Measurements from ENCODE around the gene CARNS1.

Gene CARNS1

DNA sequence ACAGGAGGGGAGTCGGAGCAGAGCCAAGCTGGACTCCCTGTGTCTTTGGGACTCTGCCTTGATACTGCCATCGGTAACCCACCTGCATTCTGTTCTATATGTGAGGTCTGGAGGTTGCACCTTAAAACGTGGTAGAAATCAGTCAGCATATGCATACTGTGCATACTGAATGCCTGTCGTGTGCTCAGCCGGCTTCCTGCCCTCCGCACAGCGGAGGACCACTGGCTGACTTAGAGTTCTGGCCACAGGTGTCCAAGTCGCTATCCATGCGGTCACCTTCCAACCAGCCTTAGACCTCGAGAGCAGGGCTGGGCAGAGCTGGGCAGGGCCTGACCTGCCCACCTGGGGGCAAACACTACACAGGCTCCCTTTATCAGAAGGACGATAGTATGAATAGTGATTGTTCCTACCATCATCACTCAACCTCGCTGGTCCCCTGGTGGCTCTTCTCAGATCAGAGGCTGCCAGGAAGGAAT is 7.8 kb upstream of the CARNS1 start:
- Histone ChIP-seq H3K4me1 (peaks cover 5% of the 10 kb centered on the region; the same call in 1 of the 2 replicates), H3K9me3 (no peaks in the 10 kb centered on the region), H3K27me3 (no peaks in the 10 kb centered on the region), H3K36me3 (no peaks in the 10 kb centered on the region), H3K4me3 (ENCODE audit: low read depth, low read length) (no peak overlapping the region)
- no peak for DNase-seq
- TF ChIP-seq CTCF (IDR thresholded peaks at IDR 0.05; ENCODE audit: low read depth, low read length): no peak

DNA sequence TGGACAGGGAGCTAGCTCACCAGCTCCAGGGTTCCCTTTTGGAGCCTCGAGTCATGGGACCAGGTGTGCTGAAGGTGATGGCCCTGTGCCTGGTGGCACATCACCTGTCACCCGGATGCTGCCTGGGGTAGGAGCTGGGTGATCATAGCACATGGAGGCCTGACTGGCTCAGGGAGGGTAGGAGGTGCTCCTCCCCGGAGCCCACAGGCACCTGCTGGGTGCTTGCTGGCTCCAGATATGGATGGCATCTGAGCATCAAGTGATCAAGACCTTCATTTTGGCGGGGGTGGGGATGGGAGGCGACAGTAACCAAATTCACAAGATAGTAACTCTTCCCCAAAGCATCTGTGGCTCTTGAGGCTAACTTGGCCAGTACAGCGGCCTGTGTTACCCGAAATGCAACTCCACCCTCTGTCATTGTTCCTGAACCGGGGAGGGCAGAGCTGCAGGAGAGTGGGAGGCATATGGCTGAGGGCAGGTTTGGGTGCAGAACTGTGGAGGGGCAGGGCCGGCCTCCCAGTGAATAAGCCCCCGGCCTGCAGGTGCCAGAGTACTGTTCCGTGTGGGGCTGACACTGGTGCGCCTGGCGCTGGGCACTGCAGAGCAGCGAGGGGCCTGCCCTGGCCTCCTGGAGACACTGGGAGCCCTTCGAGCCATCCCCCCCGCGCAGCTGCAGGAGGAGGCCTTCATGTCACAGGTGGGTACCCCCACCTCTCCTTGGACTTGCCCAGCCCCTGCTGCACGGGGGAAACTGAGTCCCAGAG is 6.9 kb upstream of the CARNS1 start:
- Histone ChIP-seq H3K27me3 (no peaks in the 10 kb centered on the region), H3K36me3 (no peaks in the 10 kb centered on the region), H3K4me3 (ENCODE audit: low read depth, low read length) (no peak overlapping the region), H3K9me3 (no peaks in the 10 kb centered on the region), H3K4me1 (peaks cover 5% of the 10 kb centered on the region; the same call in 1 of the 2 replicates)
- no peak for TF ChIP-seq CTCF (IDR thresholded peaks at IDR 0.05; ENCODE audit: low read depth, low read length)
- no peak for DNase-seq

- no peaks in the 10 kb centered on the region for H3K9me3 ChIP-seq
- DNase-seq: no peak
- H3K4me3 ChIP-seq (ENCODE audit: low read depth, low read length): no peak overlapping the region
- no peak for TF ChIP-seq CTCF (IDR thresholded peaks at IDR 0.05; ENCODE audit: low read depth, low read length)
- H3K27me3 ChIP-seq: no peaks in the 10 kb centered on the region
- no peaks in the 10 kb centered on the region for H3K36me3 ChIP-seq
- H3K4me1 ChIP-seq: peaks cover 5% of the 10 kb centered on the region; the same call in 1 of the 2 replicates
These were observed 6.2 kb upstream of the CARNS1 start for GRCh38 chr11:67409261-67409666.

DNA sequence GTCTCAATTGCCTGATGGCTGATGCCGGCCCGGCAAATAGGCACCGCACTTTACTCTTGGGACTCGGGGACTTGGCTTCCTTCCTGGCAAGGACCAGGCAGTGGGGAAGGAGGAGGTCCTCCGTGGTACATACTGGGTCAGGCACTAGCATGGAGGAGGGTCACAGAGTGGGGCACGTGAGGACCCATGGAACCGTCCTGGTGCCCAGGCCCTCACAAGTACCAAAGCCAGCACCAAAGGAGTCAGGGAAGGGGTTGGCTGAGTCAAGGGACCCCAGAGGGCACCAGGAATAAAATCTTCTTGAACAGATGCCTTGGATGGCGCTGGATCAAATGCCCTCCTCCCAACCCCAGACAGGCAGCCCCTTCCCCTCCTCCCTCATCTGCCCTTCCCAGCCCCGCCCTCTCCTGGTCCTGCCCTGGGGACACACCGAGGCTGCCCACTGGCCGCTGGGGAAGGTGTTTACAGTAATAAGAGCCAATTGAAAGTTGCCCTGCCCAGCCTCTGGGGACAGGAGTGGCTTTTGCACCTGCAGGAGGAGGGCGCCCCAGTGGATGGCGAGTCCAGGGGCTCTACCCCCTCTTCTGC is 5.6 kb upstream of the CARNS1 start:
- no peak overlapping the region for H3K4me3 ChIP-seq (ENCODE audit: low read depth, low read length)
- H3K4me1 ChIP-seq: peaks cover 5% of the 10 kb centered on the region; the same call in 1 of the 2 replicates
- DNase-seq: no peak
- no peaks in the 10 kb centered on the region for H3K9me3 ChIP-seq
- no peaks in the 10 kb centered on the region for H3K27me3 ChIP-seq
- no peak for TF ChIP-seq CTCF (IDR thresholded peaks at IDR 0.05; ENCODE audit: low read depth, low read length)
- H3K36me3 ChIP-seq: no peaks in the 10 kb centered on the region

GRCh38 chr11:67410369-67410831 is 5.1 kb upstream of the CARNS1 start:
- H3K4me1 ChIP-seq: peaks cover 5% of the 10 kb centered on the region; the same call in 1 of the 2 replicates
- no peaks in the 10 kb centered on the region for H3K27me3 ChIP-seq
- no peak for DNase-seq
- H3K9me3 ChIP-seq: no peaks in the 10 kb centered on the region
- no peak for TF ChIP-seq CTCF (IDR thresholded peaks at IDR 0.05; ENCODE audit: low read depth, low read length)
- H3K4me3 ChIP-seq (ENCODE audit: low read depth, low read length): no peak overlapping the region
- no peaks in the 10 kb centered on the region for H3K36me3 ChIP-seq

Data from BE2C (cell line).